HG03103 (cell line): ENCODE data around the gene ADI1.

Experiments
- ATAC-seq: cut with Tn5 transposase; IDR thresholded peaks from one replicate; pipeline ENCODE4 v1.9.1; 2021; ENCODE audit warnings: low read depth; ENCODE audit not compliant: unreplicated experiment

Gene ADI1

GRCh38 chr2:3519255-3520205, at the start of gene ADI1:
TSS of gene ADI1 (minus strand) at chr2:3519531. CDS start at chr2:3519487, 44 bp downstream.
- ATAC-seq: peak; percentile 53

GRCh38 chr2:3566806-3567205, 47.5 kb upstream of the ADI1 start:
- ATAC-seq: no peak

- no peak for ATAC-seq
Measured at GRCh38 chr2:3565117-3565516, 45.8 kb upstream of the ADI1 start.

GRCh38 chr2:3563521-3563976, 44.2 kb upstream of the ADI1 start:
- peak; percentile 35 for ATAC-seq

GRCh38 chr2:3558205-3559014, 39.1 kb upstream of the ADI1 start, which contains the start of gene RNASEH1:
TSS of gene RNASEH1 (minus strand) at chr2:3558333. CDS start at chr2:3558260, 73 bp downstream.
- peak; percentile 95 for ATAC-seq

- ATAC-seq: peak; percentile 9
Measured at GRCh38 chr2:3557639-3558204, 38.4 kb upstream of the ADI1 start.

- no peak for ATAC-seq
Measured at GRCh38 chr2:3553946-3554345, 34.6 kb upstream of the ADI1 start.

- ATAC-seq: no peak
Measured at GRCh38 chr2:3547915-3548314, 28.6 kb upstream of the ADI1 start.

GRCh38 chr2:3545788-3546478, 26.6 kb upstream of the ADI1 start:
- no peak for ATAC-seq

- ATAC-seq: no peak
Measured at GRCh38 chr2:3543023-3543683, 23.8 kb upstream of the ADI1 start.

GRCh38 chr2:3542107-3542506, 22.8 kb upstream of the ADI1 start:
- ATAC-seq: no peak

GRCh38 chr2:3539836-3540235, 20.5 kb upstream of the ADI1 start:
- no peak for ATAC-seq

- peak; percentile 64 for ATAC-seq
Measured at GRCh38 chr2:3536682-3537632, 17.6 kb upstream of the ADI1 start.

GRCh38 chr2:3535794-3536681, 16.7 kb upstream of the ADI1 start:
- ATAC-seq: peak; percentile 4

- ATAC-seq: no peak
Measured at GRCh38 chr2:3535467-3535793, 16.1 kb upstream of the ADI1 start.

GRCh38 chr2:3534251-3534814, 15.0 kb upstream of the ADI1 start:
- ATAC-seq: no peak

- no peak for ATAC-seq
Measured at GRCh38 chr2:3533836-3534235, 14.5 kb upstream of the ADI1 start.
